GM23338 (cell line): ENCODE results near the gene PPBP. TPM values are rescaled to one million over a fixed set of nuclear protein-coding genes. Genes with fewer than 3 reads are reported as not detected.

Source experiments
- ATAC-seq: fragments of 200-7000 bp; cut with Tn5 transposase; 3 replicates; pipeline ENCODE4 v1.9.1; 2020
- DNase-seq: peaks from one replicate; pipeline ENCODE4 v3.0.0-alpha.2; 2015; ENCODE audit warnings: low spot score
- H2AFZ ChIP-seq: fragments of 200-600 bp; sonication (generic); 2 replicates; pipeline ENCODE4 v1.8.0; 2016; ENCODE audit warnings: antibody characterized with exemption, mild to moderate bottlenecking, moderate library complexity
- H3F3A ChIP-seq: fragments of 200-600 bp; sonication (generic); replicated peaks from 2 replicates; pipeline ENCODE4 v1.8.0; 2017; ENCODE audit warnings: antibody characterized with exemption, mixed run types, low read depth
- H3K27ac ChIP-seq: fragments of 200-600 bp; sonication (generic); 2 replicates; pipeline ENCODE4 v1.6.1; 2016; ENCODE audit warnings: low read depth
- H3K27me3 ChIP-seq: fragments of 200-600 bp; sonication (generic); 2 replicates; pipeline ENCODE4 v1.8.0; 2016; ENCODE audit warnings: mild to moderate bottlenecking, mixed run types, moderate library complexity; ENCODE audit not compliant: insufficient read depth
- H3K36me3 ChIP-seq: fragments of 200-600 bp; sonication (generic); 2 replicates; pipeline ENCODE4 v1.8.0; 2016; ENCODE audit warnings: mild to moderate bottlenecking; ENCODE audit not compliant: insufficient read depth
- H3K4me1 ChIP-seq: fragments of 200-600 bp; sonication (generic); 2 replicates; pipeline ENCODE4 v1.8.0; 2016; ENCODE audit warnings: mild to moderate bottlenecking, moderate library complexity; ENCODE audit not compliant: insufficient read depth
- H3K4me2 ChIP-seq: fragments of 200-600 bp; sonication (generic); 2 replicates; pipeline ENCODE4 v1.7.1; 2017; ENCODE audit warnings: mixed run types
- H3K4me3 ChIP-seq: fragments of 200-600 bp; sonication (generic); 2 replicates; pipeline ENCODE4 v1.6.1; 2016; ENCODE audit warnings: mixed run types
- H3K79me2 ChIP-seq: fragments of 200-600 bp; sonication (generic); replicated peaks from 2 replicates; pipeline ENCODE4 v1.8.0; 2017; ENCODE audit warnings: mild to moderate bottlenecking; ENCODE audit not compliant: insufficient read depth
- H3K9me2 ChIP-seq: fragments of 200-600 bp; sonication (generic); 2 replicates; pipeline ENCODE4 v1.8.0; 2017; ENCODE audit not compliant: insufficient read depth
- H4K20me1 ChIP-seq: fragments of 200-600 bp; sonication (generic); replicated peaks from 2 replicates; pipeline ENCODE4 v1.8.0; 2017; ENCODE audit warnings: mild to moderate bottlenecking; ENCODE audit not compliant: insufficient read depth
- H3K27ac Mint-ChIP-seq: 2 replicates; pipeline ENCODE4 v1.8.0; 2020; ENCODE audit warnings: inconsistent platforms, mild to moderate bottlenecking, moderate library complexity, mixed read lengths
- H3K27me3 Mint-ChIP-seq: 3 replicates; pipeline ENCODE4 v1.8.0; 2022; ENCODE audit warnings: low read depth, mild to moderate bottlenecking, moderate library complexity, mixed read lengths, inconsistent platforms; ENCODE audit not compliant: insufficient read depth, poor library complexity
- H3K36me3 Mint-ChIP-seq: 3 replicates; pipeline ENCODE4 v1.8.0; 2021; ENCODE audit warnings: low read depth, mild to moderate bottlenecking, inconsistent platforms, moderate library complexity, mixed read lengths
- H3K4me1 Mint-ChIP-seq: 3 replicates; pipeline ENCODE4 v1.8.0; 2020; ENCODE audit warnings: mild to moderate bottlenecking, inconsistent platforms, mixed read lengths
- H3K4me3 Mint-ChIP-seq: 3 replicates; pipeline ENCODE4 v1.8.0; 2021; ENCODE audit warnings: moderate library complexity, mild to moderate bottlenecking, inconsistent platforms, mixed read lengths
- H3K9me3 Mint-ChIP-seq: 3 replicates; pipeline ENCODE4 v1.8.0; 2020; ENCODE audit warnings: moderate library complexity, mild to moderate bottlenecking, inconsistent platforms, mixed read lengths
- CREB1 ChIP-seq: fragments of 250-450 bp; sonication (Bioruptor Pico); IDR thresholded peaks from 2 replicates; pipeline ENCODE4 v1.5.0; 2020; ENCODE audit warnings: low read depth, mild to moderate bottlenecking, moderate library complexity
- CTCF ChIP-seq, 2 experiments: fragments of 200-600 bp in 1 of 2; sonication (generic) in 1 of 2; conservative IDR thresholded peaks; 2 replicates each; pipeline versions ENCODE4 v1.5.1 to v1.6.1; 2016 to 2017; ENCODE audit warnings: antibody characterized with exemption in 2 of 2, low read depth in 2 of 2, mild to moderate bottlenecking in 2 of 2, moderate library complexity in 1 of 2
- ETS1 ChIP-seq: IDR thresholded peaks from 2 replicates; pipeline ENCODE4 v1.6.1; 2016; ENCODE audit warnings: antibody characterized with exemption
- EZH2 ChIP-seq: fragments of 200-600 bp; sonication (generic); IDR thresholded peaks from one replicate; pipeline ENCODE4 v1.8.0; 2017; ENCODE audit warnings: antibody characterized with exemption, mild to moderate bottlenecking, low read depth; ENCODE audit not compliant: unreplicated experiment
- EZH2phosphoT487 ChIP-seq: fragments of 200-600 bp; sonication (generic); IDR thresholded peaks from one replicate; pipeline ENCODE4 v1.8.1; 2018; ENCODE audit warnings: antibody characterized with exemption; ENCODE audit not compliant: unreplicated experiment
- JUNB ChIP-seq: IDR thresholded peaks from one replicate; pipeline ENCODE4 v1.6.1; 2016; ENCODE audit warnings: antibody characterized with exemption; ENCODE audit not compliant: unreplicated experiment
- NANOG ChIP-seq: IDR thresholded peaks from 2 replicates; pipeline ENCODE4 v1.6.1; 2016; ENCODE audit warnings: antibody characterized with exemption, borderline replicate concordance
- POLR2AphosphoS5 ChIP-seq: IDR thresholded peaks from 2 replicates; pipeline ENCODE4 v1.6.1; 2016; ENCODE audit warnings: antibody characterized with exemption, low read depth
- REST ChIP-seq: IDR thresholded peaks from one replicate; pipeline ENCODE4 v1.6.1; 2018; ENCODE audit warnings: antibody characterized with exemption; ENCODE audit not compliant: unreplicated experiment
- STAT1 ChIP-seq: IDR thresholded peaks from one replicate; pipeline ENCODE4 v1.6.1; 2016; ENCODE audit warnings: antibody characterized with exemption; ENCODE audit not compliant: unreplicated experiment
- ZNF114 ChIP-seq: fragments of 250-450 bp; sonication (Bioruptor Pico); IDR thresholded peaks from 2 replicates; pipeline ENCODE4 v1.5.0; 2020; ENCODE audit warnings: mild to moderate bottlenecking, moderate library complexity
- ZNF331 ChIP-seq: fragments of 250-450 bp; sonication (Bioruptor Pico); IDR thresholded peaks from 2 replicates; pipeline ENCODE4 v1.5.0; 2020; ENCODE audit warnings: low read depth, mild to moderate bottlenecking, moderate library complexity
- ZNF462 ChIP-seq: fragments of 250-450 bp; sonication (Bioruptor Pico); IDR thresholded peaks from 2 replicates; pipeline ENCODE4 v1.5.0; 2020; ENCODE audit warnings: mild to moderate bottlenecking, moderate library complexity
- polyA plus RNA-seq: library from polyadenylated mRNA; unstranded; fragments of >200 nt; fragmentation: Nextera tagmentation; extraction: Ambion mirVana; gene quantifications from 2 replicates; pipeline ENCODE4 v1.2.1, GENCODE V29; 2016
- total RNA-seq: library from RNA; depleted of rRNA; stranded (reverse); fragments of >200 nt; shearing (Covaris generic); gene quantifications from 2 replicates; pipeline ENCODE4 v1.2.3, GENCODE V29; 2014

Gene PPBP
- total and polyA plus RNA-seq, 2 experiments from 2014 or later: 0.35 to 0.50 TPM

GRCh38 chr4:73936969-73937368 is 51.0 kb downstream of the PPBP start:
- H3K4me1 ChIP-seq: no peaks in the 10 kb centered on the region
- no peaks in the 10 kb centered on the region for H3K79me2 ChIP-seq
- no peak overlapping the region for H3K4me3 Mint-ChIP-seq
- no peak overlapping the region for H3K4me3 ChIP-seq
- H2AFZ ChIP-seq: no peak overlapping the region
- H3K27ac ChIP-seq: no peak overlapping the region
- H3F3A ChIP-seq: no peaks in the 10 kb centered on the region
- no peaks in the 10 kb centered on the region for H3K4me1 Mint-ChIP-seq
- ATAC-seq (no peak), DNase-seq (no peak)
- no peaks in the 10 kb centered on the region for H3K36me3 ChIP-seq
- H4K20me1 ChIP-seq: no peaks in the 10 kb centered on the region
- no peak overlapping the region for H3K27ac Mint-ChIP-seq
- H3K27me3 ChIP-seq: peaks cover 54% of the 10 kb centered on the region
- peaks cover 31% of the 10 kb centered on the region for H3K27me3 Mint-ChIP-seq
- no peaks in the 10 kb centered on the region for H3K9me3 Mint-ChIP-seq
- H3K4me2 ChIP-seq: no peak overlapping the region
- no peaks in the 10 kb centered on the region for H3K36me3 Mint-ChIP-seq
- H3K9me2 ChIP-seq: no peaks in the 10 kb centered on the region
- TF ChIP-seq ZNF114 (CRISPR knock-in tag) (no peak), CTCF (conservative IDR thresholded peaks at IDR 0.05; ENCODE audit: low read depth in 2 of 2) (no peak), ZNF331 (CRISPR knock-in tag) (no peak), EZH2 (no peak), CREB1 (CRISPR knock-in tag) (no peak), NANOG (no peak), ETS1 (no peak), POLR2AphosphoS5 (no peak), EZH2phosphoT487 (no peak), ZNF462 (CRISPR knock-in tag) (no peak), STAT1 (no peak), JUNB (no peak), REST (no peak)
